ENCODE measurements around the gene DIP2C. TPM values are rescaled to one million over a fixed set of nuclear protein-coding genes. Genes with fewer than 3 reads are reported as not detected.

Gene DIP2C
- total RNA-seq, 1 experiment from 2014 or later: 11.0 TPM

- no peaks in the 10 kb centered on the region for H3K27me3 Mint-ChIP-seq (ENCODE audit: unreplicated experiment)
- intact Hi-C loops (cut with micrococcal nuclease; ENCODE audit: unreplicated experiment): no loop called here
- TF ChIP-seq, protein P1, sequence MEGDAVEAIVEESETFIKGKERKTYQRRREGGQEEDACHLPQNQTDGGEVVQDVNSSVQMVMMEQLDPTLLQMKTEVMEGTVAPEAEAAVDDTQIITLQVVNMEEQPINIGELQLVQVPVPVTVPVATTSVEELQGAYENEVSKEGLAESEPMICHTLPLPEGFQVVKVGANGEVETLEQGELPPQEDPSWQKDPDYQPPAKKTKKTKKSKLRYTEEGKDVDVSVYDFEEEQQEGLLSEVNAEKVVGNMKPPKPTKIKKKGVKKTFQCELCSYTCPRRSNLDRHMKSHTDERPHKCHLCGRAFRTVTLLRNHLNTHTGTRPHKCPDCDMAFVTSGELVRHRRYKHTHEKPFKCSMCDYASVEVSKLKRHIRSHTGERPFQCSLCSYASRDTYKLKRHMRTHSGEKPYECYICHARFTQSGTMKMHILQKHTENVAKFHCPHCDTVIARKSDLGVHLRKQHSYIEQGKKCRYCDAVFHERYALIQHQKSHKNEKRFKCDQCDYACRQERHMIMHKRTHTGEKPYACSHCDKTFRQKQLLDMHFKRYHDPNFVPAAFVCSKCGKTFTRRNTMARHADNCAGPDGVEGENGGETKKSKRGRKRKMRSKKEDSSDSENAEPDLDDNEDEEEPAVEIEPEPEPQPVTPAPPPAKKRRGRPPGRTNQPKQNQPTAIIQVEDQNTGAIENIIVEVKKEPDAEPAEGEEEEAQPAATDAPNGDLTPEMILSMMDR (IDR thresholded peaks at IDR 0.05; ENCODE audit: unreplicated experiment): no peak
- H3K27ac Mint-ChIP-seq (ENCODE audit: unreplicated experiment): no peak overlapping the region
- H3K36me3 Mint-ChIP-seq (ENCODE audit: insufficient read depth, unreplicated experiment): no peaks in the 10 kb centered on the region
- no peak overlapping the region for H3K4me3 Mint-ChIP-seq (ENCODE audit: low read depth, unreplicated experiment)
- CTCF ChIA-PET: no interaction called here
- peak; percentile 72 for DNase-seq
- peaks cover 8% of the 10 kb centered on the region for H3K4me1 Mint-ChIP-seq (ENCODE audit: low read depth, unreplicated experiment)
- BruUV-seq (replicated peaks): no TSS peak
- H3K9me3 Mint-ChIP-seq (ENCODE audit: low read depth, unreplicated experiment): peaks cover 4% of the 10 kb centered on the region
These were observed 47.1 kb downstream of the DIP2C start for GRCh38 chr10:642186-642890.

GRCh38 chr10:641149-642010 is 48.1 kb downstream of the DIP2C start:
- no peak overlapping the region for H3K4me3 Mint-ChIP-seq (ENCODE audit: low read depth, unreplicated experiment)
- peaks cover 8% of the 10 kb centered on the region for H3K4me1 Mint-ChIP-seq (ENCODE audit: low read depth, unreplicated experiment)
- no peak for DNase-seq
- CTCF ChIA-PET: no interaction called here
- H3K9me3 Mint-ChIP-seq (ENCODE audit: low read depth, unreplicated experiment): peaks cover 4% of the 10 kb centered on the region
- H3K36me3 Mint-ChIP-seq (ENCODE audit: insufficient read depth, unreplicated experiment): no peaks in the 10 kb centered on the region
- TF ChIP-seq, protein P1 (IDR thresholded peaks at IDR 0.05; ENCODE audit: unreplicated experiment): no peak
- BruUV-seq (replicated peaks): TSS peak; percentile 93
- intact Hi-C loops (cut with micrococcal nuclease; ENCODE audit: unreplicated experiment): no loop called here
- H3K27me3 Mint-ChIP-seq (ENCODE audit: unreplicated experiment): no peaks in the 10 kb centered on the region
- no peak overlapping the region for H3K27ac Mint-ChIP-seq (ENCODE audit: unreplicated experiment)

GRCh38 chr10:640673-641045 is 48.8 kb downstream of the DIP2C start:
- DNase-seq: no peak
- no peaks in the 10 kb centered on the region for H3K27me3 Mint-ChIP-seq (ENCODE audit: unreplicated experiment)
- intact Hi-C loops (cut with micrococcal nuclease; ENCODE audit: unreplicated experiment): no loop called here

GRCh38 chr10:639751-640672 is 49.5 kb downstream of the DIP2C start:
- H3K9me3 Mint-ChIP-seq (ENCODE audit: low read depth, unreplicated experiment): peaks cover 4% of the 10 kb centered on the region
- no peak overlapping the region for H3K27ac Mint-ChIP-seq (ENCODE audit: unreplicated experiment)
- no TSS peak for BruUV-seq (replicated peaks)
- TF ChIP-seq, protein P1 (IDR thresholded peaks at IDR 0.05; ENCODE audit: unreplicated experiment): no peak
- no peak for DNase-seq
- intact Hi-C loops (cut with micrococcal nuclease; ENCODE audit: unreplicated experiment): no loop called here
- CTCF ChIA-PET: no interaction called here
- no peaks in the 10 kb centered on the region for H3K36me3 Mint-ChIP-seq (ENCODE audit: insufficient read depth, unreplicated experiment)
- H3K27me3 Mint-ChIP-seq (ENCODE audit: unreplicated experiment): no peaks in the 10 kb centered on the region
- peaks cover 8% of the 10 kb centered on the region for H3K4me1 Mint-ChIP-seq (ENCODE audit: low read depth, unreplicated experiment)
- no peak overlapping the region for H3K4me3 Mint-ChIP-seq (ENCODE audit: low read depth, unreplicated experiment)

More at GRCh38 chr10:640673-641045, 48.8 kb downstream of the DIP2C start:
- Mint-ChIP-seq H3K36me3 (ENCODE audit: insufficient read depth, unreplicated experiment) (no peaks in the 10 kb centered on the region), H3K27ac (ENCODE audit: unreplicated experiment) (no peak overlapping the region), H3K9me3 (ENCODE audit: low read depth, unreplicated experiment) (peaks cover 4% of the 10 kb centered on the region), H3K4me1 (ENCODE audit: low read depth, unreplicated experiment) (peaks cover 8% of the 10 kb centered on the region), H3K4me3 (ENCODE audit: low read depth, unreplicated experiment) (no peak overlapping the region)
- TF ChIP-seq, protein P1 (IDR thresholded peaks at IDR 0.05; ENCODE audit: unreplicated experiment): no peak
- no TSS peak for BruUV-seq (replicated peaks)
- CTCF ChIA-PET: no interaction called here

All from Calu3 (cell line).